HEK293 (cell line): Measurements from ENCODE around the gene CEP85L.

Experiments used
- CTCF ChIA-PET: fragments of 350-600 bp; formaldehyde crosslinking; extraction: SDS; loops from one replicate; lab custom pipeline; 2021; ENCODE audit warnings: antibody characterized with exemption; lab: Yijun Ruan, JAX
- POLR2A ChIA-PET: fragments of 300-600 bp; formaldehyde crosslinking; extraction: SDS; loops from one replicate; lab custom pipeline; 2020; ENCODE audit warnings: antibody characterized with exemption, inconsistent platforms; lab: Yijun Ruan, JAX
- H3K27ac ChIP-seq: fragments of 200-500 bp; sonication (Bioruptor generic); 2 replicates; pipeline ENCODE4 v1.5.1; 2014; ENCODE audit warnings: low read depth, low read length, control low read depth, inconsistent platforms; ENCODE audit errors: extremely low read depth
- H3K36me3 ChIP-seq, 2 experiments: fragments of 200-500 bp in 1 of 2; sonication (Bioruptor generic) in 1 of 2; 1 replicate in 1 of 2; 2 replicates in 1 of 2; pipeline ENCODE4 v1.5.1; 2014 to 2017; ENCODE audit warnings: inconsistent platforms in 2 of 2, low read length in 2 of 2; ENCODE audit not compliant: control insufficient read depth in 2 of 2, insufficient read depth in 1 of 2
- H3K4me1 ChIP-seq: fragments of 200-500 bp; sonication (Bioruptor generic); 2 replicates; pipeline ENCODE4 v1.5.1; 2014; ENCODE audit warnings: mild to moderate bottlenecking, low read length, inconsistent platforms; ENCODE audit not compliant: control insufficient read depth, insufficient read depth
- H3K4me3 ChIP-seq: 2 replicates; pipeline ENCODE4 v1.5.1; 2011; ENCODE audit warnings: low read depth, mild to moderate bottlenecking, control low read depth, low read length, moderate library complexity
- H3K9me3 ChIP-seq: fragments of 200-500 bp; sonication (Bioruptor generic); 2 replicates; pipeline ENCODE4 v1.5.1; 2014; ENCODE audit warnings: low read depth, low read length, inconsistent platforms; ENCODE audit not compliant: control insufficient read depth, insufficient read depth
- KLF10 ChIP-seq: fragments of 450-650 bp; IDR thresholded peaks from 2 replicates; pipeline ENCODE4 v1.5.1; 2018; ENCODE audit warnings: missing biosample characterization, mild to moderate bottlenecking, missing genetic modification characterization
- SALL2 ChIP-seq: fragments of 450-650 bp; formaldehyde crosslinking; IDR thresholded peaks from 2 replicates; pipeline ENCODE4 v1.5.0; 2017; ENCODE audit warnings: missing biosample characterization, mild to moderate bottlenecking, missing genetic modification characterization, borderline replicate concordance
- SCRT1 ChIP-seq: fragments of 450-650 bp; formaldehyde crosslinking; IDR thresholded peaks from 2 replicates; pipeline ENCODE4 v1.5.1; 2016; ENCODE audit warnings: missing biosample characterization, missing genetic modification characterization, borderline replicate concordance
- ZFP3 ChIP-seq: fragments of 450-650 bp; formaldehyde crosslinking; IDR thresholded peaks from 2 replicates; pipeline ENCODE4 v1.5.1; 2016; ENCODE audit warnings: low read depth, missing biosample characterization, missing genetic modification characterization
- ZFP41 ChIP-seq: fragments of 450-650 bp; formaldehyde crosslinking; IDR thresholded peaks from 2 replicates; pipeline ENCODE4 v1.5.1; 2016; ENCODE audit warnings: missing biosample characterization, missing genetic modification characterization, borderline replicate concordance
- ZNF19 ChIP-seq: fragments of 450-650 bp; formaldehyde crosslinking; IDR thresholded peaks from 2 replicates; pipeline ENCODE4; 2016; ENCODE audit warnings: missing biosample characterization, missing genetic modification characterization, low read depth
- ZNF214 ChIP-seq: fragments of 450-650 bp; formaldehyde crosslinking; IDR thresholded peaks from 2 replicates; pipeline ENCODE4 v1.5.1; 2017; ENCODE audit warnings: missing biosample characterization, mild to moderate bottlenecking, missing genetic modification characterization, borderline replicate concordance
- ZNF335 ChIP-seq: fragments of 450-650 bp; formaldehyde crosslinking; conservative IDR thresholded peaks from 2 replicates; pipeline ENCODE4 v1.5.1; 2016; ENCODE audit warnings: missing biosample characterization, missing genetic modification characterization
- ZNF37A ChIP-seq: fragments of 450-650 bp; IDR thresholded peaks from 2 replicates; pipeline ENCODE4 v1.5.1; 2018; ENCODE audit warnings: missing biosample characterization, missing genetic modification characterization
- ZNF529 ChIP-seq: fragments of 450-650 bp; formaldehyde crosslinking; IDR thresholded peaks from 2 replicates; pipeline ENCODE4 v1.5.1; 2017; ENCODE audit warnings: missing genetic modification characterization, missing biosample characterization; ENCODE audit not compliant: insufficient replicate concordance
- ZNF600 ChIP-seq: fragments of 450-650 bp; formaldehyde crosslinking; IDR thresholded peaks from 2 replicates; pipeline ENCODE4 v1.5.1; 2016; ENCODE audit warnings: missing biosample characterization, missing genetic modification characterization
- ZNF610 ChIP-seq: fragments of 450-650 bp; formaldehyde crosslinking; IDR thresholded peaks from 2 replicates; pipeline ENCODE4 v1.5.1; 2016; ENCODE audit warnings: missing biosample characterization, missing genetic modification characterization, borderline replicate concordance
- ZNF623 ChIP-seq: fragments of 450-650 bp; formaldehyde crosslinking; IDR thresholded peaks from 2 replicates; pipeline ENCODE4 v1.5.1; 2016; ENCODE audit warnings: missing biosample characterization, missing genetic modification characterization
- ZNF664 ChIP-seq: fragments of 450-650 bp; formaldehyde crosslinking; IDR thresholded peaks from 2 replicates; pipeline ENCODE4 v1.5.1; 2016; ENCODE audit warnings: missing biosample characterization, missing genetic modification characterization
- ZSCAN16 ChIP-seq: fragments of 450-650 bp; formaldehyde crosslinking; IDR thresholded peaks from 2 replicates; pipeline ENCODE4 v1.5.1; 2016; ENCODE audit warnings: missing biosample characterization, missing genetic modification characterization
- TF ChIP-seq, protein P1 (sequence below): fragments of 450-650 bp; IDR thresholded peaks from 2 replicates; pipeline ENCODE4 v1.5.1; 2018; ENCODE audit warnings: missing biosample characterization, mild to moderate bottlenecking, missing genetic modification characterization
- TF ChIP-seq, protein P2 (sequence below): sonication (generic); formaldehyde crosslinking; IDR thresholded peaks from 2 replicates; pipeline ENCODE4 v1.8.1; 2022; ENCODE audit warnings: mild to moderate bottlenecking, moderate library complexity, missing genetic modification reagents
- TF ChIP-seq, protein P3 (sequence below): fragments of 450-650 bp; formaldehyde crosslinking; IDR thresholded peaks from 2 replicates; pipeline ENCODE4 v1.5.1; 2017; ENCODE audit warnings: missing biosample characterization, missing genetic modification characterization
- TF ChIP-seq, protein P4 (sequence below): fragments of 450-650 bp; formaldehyde crosslinking; IDR thresholded peaks from 2 replicates; pipeline ENCODE4 v1.5.1; 2016; ENCODE audit warnings: missing biosample characterization, missing genetic modification characterization
- TF ChIP-seq, protein P5 (sequence below): fragments of 450-650 bp; formaldehyde crosslinking; IDR thresholded peaks from 2 replicates; pipeline ENCODE4 v1.5.1; 2016; ENCODE audit warnings: missing biosample characterization, missing genetic modification characterization, low read depth

CEP85L gene

DNA sequence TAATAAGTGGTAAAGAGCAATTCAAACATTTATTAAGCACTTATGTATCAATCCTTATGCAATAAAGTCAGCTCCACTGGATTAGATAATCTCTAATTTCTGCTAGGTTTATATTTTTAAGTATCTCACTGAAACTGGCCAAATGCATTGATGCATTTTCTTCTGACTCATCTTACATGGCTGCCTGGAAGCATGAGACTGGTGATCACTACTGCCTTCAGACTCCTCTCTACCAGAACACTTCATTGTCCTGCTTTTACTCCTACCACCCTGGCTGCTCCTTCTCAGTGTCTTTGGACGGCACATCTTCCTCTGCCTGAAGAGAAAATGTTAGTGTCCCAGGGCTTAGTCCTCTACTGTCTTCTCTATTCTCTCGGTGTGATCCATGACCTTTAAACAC, 7.4 kb downstream of the CEP85L start:
- H3K36me3 ChIP-seq, result no peaks in the 10 kb centered on the region
- H3K27ac ChIP-seq, result no peak overlapping the region
- TF ChIP-seq ZNF214 (tag by site-specific recombination), result no peak
- 0 out of 2 replicates have a peak, but pooled peaks have one; percentile 12 for TF ChIP-seq ZNF600 (tag by site-specific recombination)
- TF ChIP-seq, protein P1, sequence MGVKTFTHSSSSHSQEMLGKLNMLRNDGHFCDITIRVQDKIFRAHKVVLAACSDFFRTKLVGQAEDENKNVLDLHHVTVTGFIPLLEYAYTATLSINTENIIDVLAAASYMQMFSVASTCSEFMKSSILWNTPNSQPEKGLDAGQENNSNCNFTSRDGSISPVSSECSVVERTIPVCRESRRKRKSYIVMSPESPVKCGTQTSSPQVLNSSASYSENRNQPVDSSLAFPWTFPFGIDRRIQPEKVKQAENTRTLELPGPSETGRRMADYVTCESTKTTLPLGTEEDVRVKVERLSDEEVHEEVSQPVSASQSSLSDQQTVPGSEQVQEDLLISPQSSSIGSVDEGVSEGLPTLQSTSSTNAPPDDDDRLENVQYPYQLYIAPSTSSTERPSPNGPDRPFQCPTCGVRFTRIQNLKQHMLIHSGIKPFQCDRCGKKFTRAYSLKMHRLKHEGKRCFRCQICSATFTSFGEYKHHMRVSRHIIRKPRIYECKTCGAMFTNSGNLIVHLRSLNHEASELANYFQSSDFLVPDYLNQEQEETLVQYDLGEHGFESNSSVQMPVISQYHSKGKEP, result 0 out of 2 replicates have a peak, but pooled peaks have one; percentile 13
- H3K9me3 ChIP-seq, result no peaks in the 10 kb centered on the region
- CTCF ChIA-PET, result interaction anchor here (2.0 kb wide), 1 partner anchor 11 kb away, joined by 5 read pairs; no protein-coding TSS in a partner anchor
- H3K4me1 ChIP-seq, result peaks cover 14% of the 10 kb centered on the region; the same call in 1 of the 2 replicates
- H3K4me3 ChIP-seq, result no peak overlapping the region
- POLR2A ChIA-PET, result no interaction called here

DNA sequence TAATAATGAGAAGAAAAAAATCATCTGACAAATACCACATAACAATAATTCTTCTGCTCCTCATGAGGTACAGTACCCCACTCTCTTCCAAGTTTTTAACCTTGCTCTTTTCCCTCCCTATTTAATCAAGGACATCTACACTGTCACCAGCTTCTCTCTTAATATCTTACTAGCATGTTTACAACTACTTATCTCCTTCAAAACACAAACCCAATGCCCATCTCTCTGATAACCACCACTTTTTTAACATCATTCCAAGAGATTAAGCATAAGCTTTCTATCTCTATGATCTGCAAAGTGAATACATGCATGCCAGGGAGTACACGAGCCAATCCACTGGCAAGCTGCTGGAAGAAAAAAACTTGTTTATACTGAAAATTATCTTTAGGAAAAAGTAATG, 10.3 kb downstream of the CEP85L start:
- TF ChIP-seq ZNF664 (no peak), ZFP41 (no peak), ZNF335 (tag by site-specific recombination) (no peak), ZFP3 (tag by site-specific recombination) (no peak), ZNF623 (tag by site-specific recombination) (no peak), ZNF529 (tag by site-specific recombination) (no peak)
- TF ChIP-seq, protein P2, sequence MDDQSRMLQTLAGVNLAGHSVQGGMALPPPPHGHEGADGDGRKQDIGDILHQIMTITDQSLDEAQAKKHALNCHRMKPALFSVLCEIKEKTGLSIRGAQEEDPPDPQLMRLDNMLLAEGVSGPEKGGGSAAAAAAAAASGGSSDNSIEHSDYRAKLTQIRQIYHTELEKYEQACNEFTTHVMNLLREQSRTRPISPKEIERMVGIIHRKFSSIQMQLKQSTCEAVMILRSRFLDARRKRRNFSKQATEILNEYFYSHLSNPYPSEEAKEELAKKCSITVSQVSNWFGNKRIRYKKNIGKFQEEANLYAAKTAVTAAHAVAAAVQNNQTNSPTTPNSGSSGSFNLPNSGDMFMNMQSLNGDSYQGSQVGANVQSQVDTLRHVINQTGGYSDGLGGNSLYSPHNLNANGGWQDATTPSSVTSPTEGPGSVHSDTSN (CRISPR knock-in tag), result no peak
- TF ChIP-seq, protein P3, sequence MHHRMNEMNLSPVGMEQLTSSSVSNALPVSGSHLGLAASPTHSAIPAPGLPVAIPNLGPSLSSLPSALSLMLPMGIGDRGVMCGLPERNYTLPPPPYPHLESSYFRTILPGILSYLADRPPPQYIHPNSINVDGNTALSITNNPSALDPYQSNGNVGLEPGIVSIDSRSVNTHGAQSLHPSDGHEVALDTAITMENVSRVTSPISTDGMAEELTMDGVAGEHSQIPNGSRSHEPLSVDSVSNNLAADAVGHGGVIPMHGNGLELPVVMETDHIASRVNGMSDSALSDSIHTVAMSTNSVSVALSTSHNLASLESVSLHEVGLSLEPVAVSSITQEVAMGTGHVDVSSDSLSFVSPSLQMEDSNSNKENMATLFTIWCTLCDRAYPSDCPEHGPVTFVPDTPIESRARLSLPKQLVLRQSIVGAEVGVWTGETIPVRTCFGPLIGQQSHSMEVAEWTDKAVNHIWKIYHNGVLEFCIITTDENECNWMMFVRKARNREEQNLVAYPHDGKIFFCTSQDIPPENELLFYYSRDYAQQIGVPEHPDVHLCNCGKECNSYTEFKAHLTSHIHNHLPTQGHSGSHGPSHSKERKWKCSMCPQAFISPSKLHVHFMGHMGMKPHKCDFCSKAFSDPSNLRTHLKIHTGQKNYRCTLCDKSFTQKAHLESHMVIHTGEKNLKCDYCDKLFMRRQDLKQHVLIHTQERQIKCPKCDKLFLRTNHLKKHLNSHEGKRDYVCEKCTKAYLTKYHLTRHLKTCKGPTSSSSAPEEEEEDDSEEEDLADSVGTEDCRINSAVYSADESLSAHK (tag by site-specific recombination), result no peak
- peaks cover 14% of the 10 kb centered on the region; the same call in 1 of the 2 replicates for H3K4me1 ChIP-seq
- ChIA-PET CTCF (interaction anchor here (0.7 to 1.1 kb wide), 3 partner anchors 8 to 65 kb away, joined by 3 to 4 read pairs (median 4); no protein-coding TSS in a partner anchor), POLR2A (no interaction called here)
- no peaks in the 10 kb centered on the region for H3K9me3 ChIP-seq
- no peaks in the 10 kb centered on the region for H3K36me3 ChIP-seq
- no peak overlapping the region for H3K27ac ChIP-seq
- H3K4me3 ChIP-seq, result no peak overlapping the region

DNA sequence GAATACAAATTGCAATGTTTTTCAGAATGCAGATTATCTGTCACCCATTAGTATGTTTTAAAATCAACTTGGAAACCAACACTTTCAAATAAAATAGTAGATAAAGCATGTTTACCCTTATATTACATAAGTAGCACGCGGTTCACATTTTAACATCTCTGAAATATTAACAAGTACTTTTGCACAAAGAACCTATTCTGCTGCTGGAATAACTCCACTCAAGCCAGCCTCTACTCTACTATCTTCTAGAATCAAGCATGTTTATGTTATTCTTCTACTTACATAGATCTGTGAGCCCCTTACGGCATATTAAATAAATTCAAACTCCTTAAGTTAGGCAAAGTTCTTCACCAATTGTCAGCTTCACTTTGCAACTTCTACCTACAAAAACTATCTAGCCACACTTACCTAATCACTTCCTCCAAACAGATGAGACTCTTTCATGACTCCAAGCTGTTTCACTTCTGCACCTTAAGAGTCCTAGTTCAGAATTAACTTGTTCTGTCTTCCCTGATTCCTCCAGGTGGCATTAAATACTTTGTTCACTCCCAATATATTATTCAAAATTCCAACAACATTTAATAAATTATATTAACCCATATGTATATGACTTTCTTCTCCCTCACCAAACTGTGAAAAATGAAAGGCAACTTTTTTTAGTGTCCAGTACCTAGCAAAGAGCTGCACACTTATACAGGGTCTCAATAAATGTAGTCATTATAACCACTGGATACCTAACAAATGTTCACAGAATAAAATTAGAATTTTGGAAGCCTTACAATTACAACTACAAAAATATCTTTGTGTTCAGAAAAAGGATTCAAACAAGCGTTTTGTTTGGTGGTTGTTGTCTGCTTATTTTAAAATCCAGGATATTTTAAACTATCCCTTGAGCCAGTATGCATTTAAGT, 12.1 kb downstream of the CEP85L start:
- Histone ChIP-seq H3K27ac (no peak overlapping the region), H3K36me3 (no peaks in the 10 kb centered on the region), H3K9me3 (no peaks in the 10 kb centered on the region), H3K4me3 (no peak overlapping the region), H3K4me1 (peaks cover 10% of the 10 kb centered on the region; the same call in 1 of the 2 replicates)
- POLR2A ChIA-PET, result interaction anchor here (0.6 to 0.7 kb wide), 2 partner anchors 12 to 44 kb away, joined by 3 read pairs; partner anchors contain the start of gene CEP85L
- CTCF ChIA-PET, result interaction anchor here (0.9 to 1.2 kb wide), 2 partner anchors 12 to 13 kb away, joined by 3 to 8 read pairs; partner anchors contain the start of gene CEP85L
- TF ChIP-seq ZNF37A (tag by site-specific recombination), result no peak
- TF ChIP-seq ZSCAN16 (tag by site-specific recombination), result no peak
- no peak for TF ChIP-seq ZNF600 (tag by site-specific recombination)
- no peak for TF ChIP-seq ZNF610 (tag by site-specific recombination)
- TF ChIP-seq SCRT1, result no peak
- TF ChIP-seq, protein P4, sequence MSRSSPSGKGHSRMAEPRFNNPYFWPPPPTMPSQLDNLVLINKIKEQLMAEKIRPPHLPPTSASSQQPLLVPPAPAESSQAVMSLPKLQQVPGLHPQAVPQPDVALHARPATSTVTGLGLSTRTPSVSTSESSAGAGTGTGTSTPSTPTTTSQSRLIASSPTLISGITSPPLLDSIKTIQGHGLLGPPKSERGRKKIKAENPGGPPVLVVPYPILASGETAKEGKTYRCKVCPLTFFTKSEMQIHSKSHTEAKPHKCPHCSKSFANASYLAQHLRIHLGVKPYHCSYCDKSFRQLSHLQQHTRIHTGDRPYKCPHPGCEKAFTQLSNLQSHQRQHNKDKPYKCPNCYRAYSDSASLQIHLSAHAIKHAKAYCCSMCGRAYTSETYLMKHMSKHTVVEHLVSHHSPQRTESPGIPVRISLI, result no peak
- TF ChIP-seq, protein P5, sequence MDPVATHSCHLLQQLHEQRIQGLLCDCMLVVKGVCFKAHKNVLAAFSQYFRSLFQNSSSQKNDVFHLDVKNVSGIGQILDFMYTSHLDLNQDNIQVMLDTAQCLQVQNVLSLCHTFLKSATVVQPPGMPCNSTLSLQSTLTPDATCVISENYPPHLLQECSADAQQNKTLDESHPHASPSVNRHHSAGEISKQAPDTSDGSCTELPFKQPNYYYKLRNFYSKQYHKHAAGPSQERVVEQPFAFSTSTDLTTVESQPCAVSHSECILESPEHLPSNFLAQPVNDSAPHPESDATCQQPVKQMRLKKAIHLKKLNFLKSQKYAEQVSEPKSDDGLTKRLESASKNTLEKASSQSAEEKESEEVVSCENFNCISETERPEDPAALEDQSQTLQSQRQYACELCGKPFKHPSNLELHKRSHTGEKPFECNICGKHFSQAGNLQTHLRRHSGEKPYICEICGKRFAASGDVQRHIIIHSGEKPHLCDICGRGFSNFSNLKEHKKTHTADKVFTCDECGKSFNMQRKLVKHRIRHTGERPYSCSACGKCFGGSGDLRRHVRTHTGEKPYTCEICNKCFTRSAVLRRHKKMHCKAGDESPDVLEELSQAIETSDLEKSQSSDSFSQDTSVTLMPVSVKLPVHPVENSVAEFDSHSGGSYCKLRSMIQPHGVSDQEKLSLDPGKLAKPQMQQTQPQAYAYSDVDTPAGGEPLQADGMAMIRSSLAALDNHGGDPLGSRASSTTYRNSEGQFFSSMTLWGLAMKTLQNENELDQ (tag by site-specific recombination), result no peak
- no peak for TF ChIP-seq ZNF19 (tag by site-specific recombination)
- no peak for TF ChIP-seq KLF10 (tag by site-specific recombination)
- TF ChIP-seq SALL2 (tag by site-specific recombination), result no peak
